Mammary epithelial cell (primary cell): ENCODE data around the gene LPP.

Source experiments
- CTCF ChIP-seq, 2 donors: IDR thresholded peaks in 1 of 2; conservative IDR thresholded peaks in 1 of 2; 2 replicates each; pipeline ENCODE4 v1.5.1; 2011 to 2012; ENCODE audit warnings: inconsistent platforms in 2 of 2, low read length in 2 of 2, mild to moderate bottlenecking in 2 of 2, control low read depth in 1 of 2, low read depth in 1 of 2; ENCODE audit not compliant: insufficient read depth in 1 of 2; ENCODE audit errors: extremely low read depth in 1 of 2
- EZH2 ChIP-seq: IDR thresholded peaks from 2 replicates; pipeline ENCODE4 v1.6.1; 2012; ENCODE audit warnings: low read length, inconsistent platforms, borderline replicate concordance

- TF ChIP-seq CTCF (conservative IDR thresholded peaks at IDR 0.05 in 1 of 2, IDR thresholded peaks at IDR 0.05 in 1 of 2; ENCODE audit: extremely low read depth in 1 of 2, insufficient read depth in 1 of 2, low read depth in 1 of 2, low read length in 2 of 2) (no peak), EZH2 (no peak)
Observed at GRCh38 chr3:188322135-188322887, 168.4 kb downstream of the LPP start.
